A549 (cell line): ENCODE results near the gene GNAO1. TPM values are rescaled to one million over a fixed set of nuclear protein-coding genes. Genes with fewer than 3 reads are reported as not detected.

Experiments
- ATAC-seq, 2 experiments: fragments of 200-7000 bp in 1 of 2; fragments of >200 bp in 1 of 2; cut with Nextera tagmentation in 1 of 2; cut with Tn5 transposase in 1 of 2; 3 replicates each; pipeline versions ENCODE4 v1.8.0 to v1.9.1; 2018 to 2020; ENCODE audit warnings: mild to moderate bottlenecking in 1 of 2, moderate library complexity in 1 of 2
- CTCF ChIA-PET: fragments of 300-600 bp; sonication (Branson Sonifier 250); formaldehyde crosslinking; extraction: SDS; loops from one replicate; lab custom pipeline; 2021; ENCODE audit warnings: antibody characterized with exemption, inconsistent platforms; lab: Yijun Ruan, JAX
- POLR2A ChIA-PET: fragments of 350-600 bp; formaldehyde crosslinking; extraction: SDS; loops from one replicate; lab custom pipeline; 2021; ENCODE audit warnings: antibody characterized with exemption, inconsistent platforms; lab: Yijun Ruan, JAX
- DNase-seq, 2 experiments: peaks; one replicate each; pipeline versions ENCODE4 v3.0.0 to v3.0.0-alpha.2; 2011 to 2016; ENCODE audit warnings: low read depth in 1 of 2, low spot score in 1 of 2
- FAIRE-seq: peaks from 2 replicates; lab custom pipeline; 2011; peaks lifted over from hg19 to GRCh38; lab: Jason Lieb, UNC
- H3K27ac ChIP-seq, 2 experiments: fragments of >200 bp; sonication (Bioruptor Twin); formaldehyde crosslinking; 3 replicates each; pipeline ENCODE4 v1.5.1; 2016 to 2017
- H3K4me1 ChIP-seq: fragments of >200 bp; sonication (Bioruptor Twin); formaldehyde crosslinking; 3 replicates; pipeline ENCODE4 v1.6.1; 2016
- H3K4me2 ChIP-seq: fragments of >200 bp; sonication (Bioruptor Twin); formaldehyde crosslinking; 3 replicates; pipeline ENCODE4 v1.6.1; 2016
- H3K4me3 ChIP-seq: fragments of >200 bp; sonication (Bioruptor Twin); formaldehyde crosslinking; 3 replicates; pipeline ENCODE4 v1.5.1; 2016
- H3K9me3 ChIP-seq: fragments of >200 bp; sonication (Bioruptor Twin); formaldehyde crosslinking; 3 replicates; pipeline ENCODE4 v1.6.1; 2016
- BHLHE40 ChIP-seq: IDR thresholded peaks from 2 replicates; pipeline ENCODE4 v1.6.1; 2012; ENCODE audit warnings: low read depth, low read length, inconsistent platforms
- CHD2 ChIP-seq: fragments of 150-350 bp; IDR thresholded peaks from 2 replicates; pipeline ENCODE4 v1.6.1; 2014; ENCODE audit warnings: low read length; ENCODE audit not compliant: partially characterized antibody
- EHF ChIP-seq: fragments of 250-450 bp; sonication (Bioruptor Pico); IDR thresholded peaks from 2 replicates; pipeline ENCODE4 v1.5.0; 2020; ENCODE audit warnings: mild to moderate bottlenecking
- EP300 ChIP-seq, 2 experiments: fragments of >200 bp; sonication (Bioruptor Twin); formaldehyde crosslinking; IDR thresholded peaks; 2 replicates in 1 of 2; 3 replicates in 1 of 2; pipeline ENCODE4 v1.6.1; 2016 to 2017
- ESRRA ChIP-seq: fragments of 150-350 bp; IDR thresholded peaks from 2 replicates; pipeline ENCODE4 v1.6.1; 2014; ENCODE audit warnings: mild to moderate bottlenecking, low read length, borderline replicate concordance
- HEYL ChIP-seq: fragments of 250-450 bp; sonication (Bioruptor Pico); IDR thresholded peaks from 2 replicates; pipeline ENCODE4 v1.8.0; 2021; ENCODE audit warnings: mild to moderate bottlenecking, moderate library complexity
- HOXB13 ChIP-seq: fragments of 250-450 bp; sonication (Bioruptor Pico); IDR thresholded peaks from 2 replicates; pipeline ENCODE4 v1.5.0; 2020; ENCODE audit warnings: low read depth, mild to moderate bottlenecking, moderate library complexity
- KDM1A ChIP-seq: fragments of 200-600 bp; sonication (generic); IDR thresholded peaks from 2 replicates; pipeline ENCODE4 v1.6.1; 2016; ENCODE audit warnings: low read depth, mild to moderate bottlenecking
- MAFK ChIP-seq: fragments of 450-650 bp; IDR thresholded peaks from 2 replicates; pipeline ENCODE4 v1.6.1; 2014; ENCODE audit not compliant: partially characterized antibody
- MAX ChIP-seq: IDR thresholded peaks from 2 replicates; pipeline ENCODE4 v1.6.1; 2012
- MAZ ChIP-seq: fragments of 150-350 bp; IDR thresholded peaks from 2 replicates; pipeline ENCODE4 v1.6.1; 2014; ENCODE audit warnings: antibody characterized with exemption, low read depth, low read length, borderline replicate concordance
- MYC ChIP-seq: IDR thresholded peaks from 2 replicates; pipeline ENCODE4 v1.6.1; 2012; ENCODE audit warnings: mild to moderate bottlenecking, inconsistent platforms, low read length, improper control_type of control experiment, borderline replicate concordance
- NPAS2 ChIP-seq: fragments of 250-450 bp; sonication (Bioruptor Pico); IDR thresholded peaks from 2 replicates; pipeline ENCODE4 v1.8.0; 2022; ENCODE audit warnings: mild to moderate bottlenecking, moderate library complexity, borderline replicate concordance
- PHF8 ChIP-seq: fragments of 200-600 bp; sonication (generic); IDR thresholded peaks from 2 replicates; pipeline ENCODE4 v1.6.1; 2016; ENCODE audit warnings: low read depth, mild to moderate bottlenecking, antibody characterized with exemption, moderate library complexity, borderline replicate concordance
- RCOR1 ChIP-seq: fragments of 150-350 bp; IDR thresholded peaks from 2 replicates; pipeline ENCODE4 v1.6.1; 2014; ENCODE audit warnings: antibody characterized with exemption, low read length, low read depth
- TFCP2L1 ChIP-seq: fragments of 250-450 bp; sonication (Bioruptor Pico); IDR thresholded peaks from 2 replicates; pipeline ENCODE4 v1.5.0; 2021; ENCODE audit warnings: mild to moderate bottlenecking
- ZC3H11A ChIP-seq: fragments of 450-650 bp; IDR thresholded peaks from 2 replicates; pipeline ENCODE4 v1.6.1; 2014; ENCODE audit warnings: antibody characterized with exemption, mild to moderate bottlenecking
- ZFP36 ChIP-seq: fragments of 450-650 bp; IDR thresholded peaks from 2 replicates; pipeline ENCODE4 v1.6.1; 2014; ENCODE audit warnings: borderline replicate concordance; ENCODE audit not compliant: partially characterized antibody
- ZSCAN20 ChIP-seq: fragments of 250-450 bp; sonication (Bioruptor Pico); IDR thresholded peaks from 2 replicates; pipeline ENCODE4 v1.8.0; 2022; ENCODE audit warnings: mild to moderate bottlenecking, moderate library complexity
- WGBS: methylation state at CpG from one replicate; pipeline ENCODE4 v1.1.6; 2017; ENCODE audit errors: missing lambda C conversion rate; 5-methylcytosine and 5-hydroxymethylcytosine counted together
- polyA plus RNA-seq, 4 experiments: library from polyadenylated mRNA; depleted of rRNA in 3 of 4; stranded (reverse); fragments of >200 nt; fragmentation: RNase III in 1 of 4; extraction: RNeasy Plus Mini Kit Qiagen cat#74134 plus additional on column Dnase treatment in 1 of 4; gene quantifications; 2 replicates in 3 of 4; 3 replicates in 1 of 4; pipeline ENCODE4 v1.2.3, GENCODE V29; 2011 to 2017
- TF ChIP-seq, protein P1 (sequence below): IDR thresholded peaks from 2 replicates; pipeline ENCODE4 v1.6.1; 2012; ENCODE audit warnings: low read depth, borderline replicate concordance
- TF ChIP-seq, protein P2 (sequence below): IDR thresholded peaks from 2 replicates; pipeline ENCODE4 v1.6.1; 2012
- TF ChIP-seq, protein P3 (sequence below): fragments of >200 bp; sonication (Bioruptor Twin); formaldehyde crosslinking; IDR thresholded peaks from 3 replicates; pipeline ENCODE4 v1.6.1; 2016
- TF ChIP-seq, protein P4 (sequence below): fragments of 250-450 bp; sonication (Bioruptor Pico); IDR thresholded peaks from 2 replicates; pipeline ENCODE4 v1.5.0; 2020; ENCODE audit warnings: low read depth, mild to moderate bottlenecking, moderate library complexity

The GNAO1 gene
- polyA plus RNA-seq, 2 of the 4 experiments (the other 2 are of a cell fraction), result 0.22 to 0.23 TPM

- Histone ChIP-seq H3K4me3 (no peak overlapping the region), H3K27ac (no peak overlapping the region), H3K9me3 (no peaks in the 10 kb centered on the region), H3K4me1 (0 out of 3 replicates have a peak, but pooled peaks cover 4% of the 10 kb centered on the region), H3K4me2 (no peak overlapping the region)
- POLR2A ChIA-PET, result no interaction called here
- 51% methylated on average over 12 of the region's 13 CpGs for WGBS
- ATAC-seq, result no peak
- no peak for FAIRE-seq
- no peak for DNase-seq
- CTCF ChIA-PET, result interaction anchor here (1.0 to 7.8 kb wide), 6 partner anchors 11 to 838 kb away, joined by 3 to 56 read pairs (median 4); no protein-coding TSS in a partner anchor
- TF ChIP-seq EP300 (IDR thresholded peaks at IDR 0.05) (no peak), KDM1A (no peak), HOXB13 (CRISPR knock-in tag) (no peak), TFCP2L1 (CRISPR knock-in tag) (no peak), ZFP36 (no peak), MAFK (no peak), MYC (no peak), ZC3H11A (no peak), PHF8 (no peak)
Measured at GRCh38 chr16:56303066-56303715, 111.9 kb downstream of the GNAO1 start.

DNA sequence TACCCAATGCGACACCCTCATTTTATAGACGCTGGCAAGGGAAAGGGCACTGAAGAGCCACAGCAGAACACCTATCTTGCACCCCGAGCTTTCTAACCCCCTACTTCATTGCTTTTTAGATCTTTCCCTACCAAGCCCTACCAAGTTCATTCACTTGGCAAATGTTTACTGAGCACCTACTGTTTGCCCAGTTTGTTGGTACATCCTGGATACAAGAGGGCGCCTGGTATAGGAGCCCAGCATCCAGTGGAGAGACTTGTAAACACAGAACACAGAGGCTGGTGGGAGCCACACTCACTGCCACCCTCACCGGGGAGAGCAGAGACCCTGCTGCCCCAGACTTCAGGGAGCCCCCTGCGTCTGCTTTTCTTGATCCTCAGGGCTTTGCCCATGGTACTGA, 112.6 kb downstream of the GNAO1 start:
- ChIA-PET CTCF (interaction anchor here (1.2 to 7.8 kb wide), 2 partner anchors 11 to 14 kb away, joined by 3 to 56 read pairs; no protein-coding TSS in a partner anchor), POLR2A (no interaction called here)

GRCh38 chr16:56305956-56306565, 114.8 kb downstream of the GNAO1 start:
- 67% methylated on average over 9 of the region's 9 CpGs for WGBS
- Histone ChIP-seq H3K4me1 (0 out of 3 replicates have a peak, but pooled peaks cover 4% of the 10 kb centered on the region), H3K4me2 (no peak overlapping the region), H3K4me3 (no peak overlapping the region), H3K27ac (no peak overlapping the region), H3K9me3 (no peaks in the 10 kb centered on the region)
- TF ChIP-seq ESRRA, result no peak
- no peak for TF ChIP-seq CHD2
- TF ChIP-seq, protein P1, sequence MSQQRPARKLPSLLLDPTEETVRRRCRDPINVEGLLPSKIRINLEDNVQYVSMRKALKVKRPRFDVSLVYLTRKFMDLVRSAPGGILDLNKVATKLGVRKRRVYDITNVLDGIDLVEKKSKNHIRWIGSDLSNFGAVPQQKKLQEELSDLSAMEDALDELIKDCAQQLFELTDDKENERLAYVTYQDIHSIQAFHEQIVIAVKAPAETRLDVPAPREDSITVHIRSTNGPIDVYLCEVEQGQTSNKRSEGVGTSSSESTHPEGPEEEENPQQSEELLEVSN, result no peak
- TF ChIP-seq RCOR1, result no peak
- TF ChIP-seq TFCP2L1 (CRISPR knock-in tag), result no peak
- TF ChIP-seq MAZ, result no peak
- TF ChIP-seq NPAS2 (CRISPR knock-in tag), result no peak
- TF ChIP-seq HEYL (CRISPR knock-in tag), result no peak
- TF ChIP-seq, protein P2, sequence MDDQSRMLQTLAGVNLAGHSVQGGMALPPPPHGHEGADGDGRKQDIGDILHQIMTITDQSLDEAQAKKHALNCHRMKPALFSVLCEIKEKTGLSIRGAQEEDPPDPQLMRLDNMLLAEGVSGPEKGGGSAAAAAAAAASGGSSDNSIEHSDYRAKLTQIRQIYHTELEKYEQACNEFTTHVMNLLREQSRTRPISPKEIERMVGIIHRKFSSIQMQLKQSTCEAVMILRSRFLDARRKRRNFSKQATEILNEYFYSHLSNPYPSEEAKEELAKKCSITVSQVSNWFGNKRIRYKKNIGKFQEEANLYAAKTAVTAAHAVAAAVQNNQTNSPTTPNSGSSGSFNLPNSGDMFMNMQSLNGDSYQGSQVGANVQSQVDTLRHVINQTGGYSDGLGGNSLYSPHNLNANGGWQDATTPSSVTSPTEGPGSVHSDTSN, result no peak
- TF ChIP-seq EHF (CRISPR knock-in tag), result no peak
- TF ChIP-seq MAX, result no peak
- TF ChIP-seq, protein P3, sequence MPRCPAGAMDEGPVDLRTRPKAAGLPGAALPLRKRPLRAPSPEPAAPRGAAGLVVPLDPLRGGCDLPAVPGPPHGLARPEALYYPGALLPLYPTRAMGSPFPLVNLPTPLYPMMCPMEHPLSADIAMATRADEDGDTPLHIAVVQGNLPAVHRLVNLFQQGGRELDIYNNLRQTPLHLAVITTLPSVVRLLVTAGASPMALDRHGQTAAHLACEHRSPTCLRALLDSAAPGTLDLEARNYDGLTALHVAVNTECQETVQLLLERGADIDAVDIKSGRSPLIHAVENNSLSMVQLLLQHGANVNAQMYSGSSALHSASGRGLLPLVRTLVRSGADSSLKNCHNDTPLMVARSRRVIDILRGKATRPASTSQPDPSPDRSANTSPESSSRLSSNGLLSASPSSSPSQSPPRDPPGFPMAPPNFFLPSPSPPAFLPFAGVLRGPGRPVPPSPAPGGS, result no peak
- no peak for TF ChIP-seq BHLHE40
- POLR2A ChIA-PET, result no interaction called here
- FAIRE-seq (no peak), ATAC-seq (no peak), DNase-seq (no peak)
- CTCF ChIA-PET, result interaction anchor here (1.2 to 7.8 kb wide), 4 partner anchors 12 to 363 kb away, joined by 3 to 56 read pairs (median 4); no protein-coding TSS in a partner anchor

More for the DNA sequence above, 112.6 kb downstream of the GNAO1 start:
- Histone ChIP-seq H3K27ac (no peak overlapping the region), H3K4me1 (0 out of 3 replicates have a peak, but pooled peaks cover 4% of the 10 kb centered on the region), H3K4me2 (no peak overlapping the region), H3K9me3 (no peaks in the 10 kb centered on the region), H3K4me3 (no peak overlapping the region)
- DNase-seq (no peak), FAIRE-seq (no peak), ATAC-seq (no peak)
- 49% methylated on average over 6 of the region's 6 CpGs for WGBS
- TF ChIP-seq, protein P4, sequence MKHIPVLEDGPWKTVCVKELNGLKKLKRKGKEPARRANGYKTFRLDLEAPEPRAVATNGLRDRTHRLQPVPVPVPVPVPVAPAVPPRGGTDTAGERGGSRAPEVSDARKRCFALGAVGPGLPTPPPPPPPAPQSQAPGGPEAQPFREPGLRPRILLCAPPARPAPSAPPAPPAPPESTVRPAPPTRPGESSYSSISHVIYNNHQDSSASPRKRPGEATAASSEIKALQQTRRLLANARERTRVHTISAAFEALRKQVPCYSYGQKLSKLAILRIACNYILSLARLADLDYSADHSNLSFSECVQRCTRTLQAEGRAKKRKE (CRISPR knock-in tag), result no peak
- no peak for TF ChIP-seq ZSCAN20 (CRISPR knock-in tag)
